Measurements from ENCODE around the gene RPL4. TPM values are rescaled to one million over a fixed set of nuclear protein-coding genes. Genes with fewer than 3 reads are reported as not detected.

RPL4 gene
- polyA plus RNA-seq, 2 donors, result 2,290 to 3,299 TPM

DNA sequence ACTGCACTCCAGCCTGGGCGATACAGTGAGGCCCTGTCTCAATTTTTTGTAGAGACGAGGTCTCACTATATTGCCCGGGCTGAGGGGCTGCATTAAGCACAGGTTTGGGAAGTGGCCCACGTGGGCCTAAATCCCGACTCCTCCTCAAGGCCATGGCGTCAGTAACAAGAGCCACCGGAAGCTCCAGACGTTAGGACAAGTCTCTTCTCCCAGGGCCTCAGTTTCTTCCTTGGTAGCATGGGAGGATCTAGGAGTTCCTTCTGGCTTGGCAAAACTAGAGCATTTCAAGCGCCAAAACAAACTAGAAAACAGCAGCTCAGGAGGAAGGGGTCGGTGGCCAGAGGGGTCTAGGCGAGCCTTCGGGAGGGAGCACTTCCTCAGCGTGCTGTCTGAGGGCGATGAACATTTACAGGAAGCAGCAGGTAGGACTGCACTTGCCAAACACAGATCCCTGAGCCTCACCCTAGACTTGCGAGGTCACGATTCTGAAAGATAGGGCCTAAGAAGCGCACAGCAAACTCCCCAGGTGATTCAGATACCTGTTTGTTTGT, 7.6 kb downstream of the RPL4 start:
- H3K4me3 ChIP-seq (ENCODE audit: low read depth in 1 of 2, low read length in 2 of 2), result peak overlapping the region; percentile 73 to 85
- peaks cover 9 to 26% of the 10 kb centered on the region in 2 donors for H3K36me3 ChIP-seq (ENCODE audit: control insufficient read depth in 2 of 2, insufficient read depth in 2 of 2, low read length in 1 of 2)
- peaks cover 0 to 5% of the 10 kb centered on the region in 2 donors for H3K4me1 ChIP-seq (ENCODE audit: control insufficient read depth in 2 of 2, insufficient read depth in 2 of 2, low read length in 1 of 2)
- 12 to 16% methylated on average over 17 of the region's 17 CpGs for WGBS, 2 donors
- H3K27ac ChIP-seq (ENCODE audit: low read depth in 2 of 2, low read length in 1 of 2), result peak overlapping the region; percentile 95 to 97
- no peaks in the 10 kb centered on the region for H3K9me3 ChIP-seq (ENCODE audit: control insufficient read depth in 2 of 2, insufficient read depth in 1 of 2, low read depth in 1 of 2, low read length in 1 of 2)
- H3K27me3 ChIP-seq (ENCODE audit: control insufficient read depth in 1 of 2, insufficient read depth in 2 of 2, low read length in 2 of 2), result no peaks in the 10 kb centered on the region

DNA sequence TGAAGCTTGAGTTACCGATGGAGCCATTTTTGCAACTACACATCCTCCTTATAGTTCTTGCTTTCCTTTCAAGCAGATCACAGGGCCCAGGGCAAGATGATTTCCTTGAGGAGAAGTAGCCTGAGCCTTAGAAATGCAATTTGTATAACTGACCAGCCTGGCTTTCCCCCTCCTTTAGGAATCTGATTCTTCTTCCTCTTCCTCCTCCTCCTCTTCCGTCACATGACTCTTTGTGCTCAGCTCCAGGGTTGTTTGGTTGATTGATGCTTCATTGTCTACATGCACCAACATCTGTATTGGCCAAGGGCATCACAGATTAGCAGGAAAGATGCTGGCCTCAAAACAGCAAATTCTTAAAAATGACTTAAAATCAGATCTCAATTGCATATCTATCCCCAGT, 10.4 kb downstream of the RPL4 start:
- no peaks in the 10 kb centered on the region for H3K9me3 ChIP-seq (ENCODE audit: control insufficient read depth in 2 of 2, insufficient read depth in 1 of 2, low read depth in 1 of 2, low read length in 1 of 2)
- WGBS, 2 donors, result 84 to 88% methylated on average over 2 of the region's 2 CpGs
- H3K27ac ChIP-seq (ENCODE audit: low read depth in 2 of 2, low read length in 1 of 2), result no peak overlapping the region
- peaks cover 2 to 5% of the 10 kb centered on the region in 2 donors for H3K4me1 ChIP-seq (ENCODE audit: control insufficient read depth in 2 of 2, insufficient read depth in 2 of 2, low read length in 1 of 2)
- peaks cover 16 to 17% of the 10 kb centered on the region in 2 donors for H3K36me3 ChIP-seq (ENCODE audit: control insufficient read depth in 2 of 2, insufficient read depth in 2 of 2, low read length in 1 of 2)
- no peak overlapping the region for H3K4me3 ChIP-seq (ENCODE audit: low read depth in 1 of 2, low read length in 2 of 2)
- H3K27me3 ChIP-seq (ENCODE audit: control insufficient read depth in 1 of 2, insufficient read depth in 2 of 2, low read length in 2 of 2), result no peaks in the 10 kb centered on the region

DNA sequence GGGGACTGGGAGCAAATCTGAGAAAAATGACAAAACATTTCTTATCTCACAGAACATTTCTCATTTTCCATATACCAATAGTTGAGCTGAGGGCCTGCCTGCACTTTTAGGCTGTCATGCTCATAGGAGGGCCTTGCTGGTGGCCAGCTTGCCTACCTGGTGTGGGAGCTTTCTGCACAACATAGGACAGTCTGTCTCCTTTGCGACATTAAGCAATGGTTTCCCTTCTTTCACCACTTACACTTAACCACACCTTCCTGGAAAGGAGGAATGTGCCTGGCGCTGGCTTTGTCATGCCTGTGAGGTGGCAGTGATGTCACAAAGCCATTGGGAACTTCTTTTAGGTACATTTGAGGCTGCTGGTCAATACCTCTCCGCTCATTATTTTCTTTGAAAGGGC, 12.8 kb downstream of the RPL4 start:
- Histone ChIP-seq H3K27ac (ENCODE audit: low read depth in 2 of 2, low read length in 1 of 2) (no peak overlapping the region), H3K36me3 (ENCODE audit: control insufficient read depth in 2 of 2, insufficient read depth in 2 of 2, low read length in 1 of 2) (peaks cover 17 to 21% of the 10 kb centered on the region in 2 donors), H3K27me3 (ENCODE audit: control insufficient read depth in 1 of 2, insufficient read depth in 2 of 2, low read length in 2 of 2) (no peaks in the 10 kb centered on the region), H3K4me3 (ENCODE audit: low read depth in 1 of 2, low read length in 2 of 2) (no peak overlapping the region), H3K9me3 (ENCODE audit: control insufficient read depth in 2 of 2, insufficient read depth in 1 of 2, low read depth in 1 of 2, low read length in 1 of 2) (no peaks in the 10 kb centered on the region), H3K4me1 (ENCODE audit: control insufficient read depth in 2 of 2, insufficient read depth in 2 of 2, low read length in 1 of 2) (peaks cover 2 to 4% of the 10 kb centered on the region in 2 donors)
- WGBS, 2 donors, result 86 to 91% methylated on average over 3 of the region's 3 CpGs

DNA sequence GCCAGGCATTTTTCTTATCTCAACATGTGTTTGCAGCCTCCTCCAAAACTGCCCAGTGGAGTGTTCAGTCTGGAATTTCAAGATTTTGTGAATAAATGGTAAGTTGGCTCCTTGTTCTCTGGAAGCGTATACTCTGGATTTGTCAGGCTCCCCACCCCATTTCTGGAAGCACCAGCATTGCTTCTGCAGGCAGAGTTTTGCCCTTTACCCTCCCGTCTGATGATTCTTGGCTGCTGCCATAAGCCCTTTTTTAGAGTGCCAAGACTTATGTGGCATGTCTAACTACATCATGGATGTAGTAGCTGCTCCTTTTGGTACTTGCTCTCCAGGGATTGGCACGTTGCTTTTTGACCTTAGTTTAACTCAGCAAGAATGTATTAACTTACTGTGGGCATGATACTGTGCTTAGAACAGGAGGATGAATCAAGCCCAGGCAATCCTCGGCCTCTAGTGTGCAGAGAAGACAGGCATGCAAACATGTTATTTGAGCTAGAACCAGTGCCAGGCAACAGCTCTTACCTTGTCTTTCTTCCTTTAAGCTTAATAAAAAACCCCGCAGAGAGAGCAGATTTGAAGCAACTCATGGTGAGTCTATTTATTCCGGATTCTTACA, 15.4 kb downstream of the RPL4 start:
- H3K4me3 ChIP-seq (ENCODE audit: low read depth in 1 of 2, low read length in 2 of 2), result no peak overlapping the region
- H3K27me3 ChIP-seq (ENCODE audit: control insufficient read depth in 1 of 2, insufficient read depth in 2 of 2, low read length in 2 of 2), result no peaks in the 10 kb centered on the region
- peaks cover 18 to 26% of the 10 kb centered on the region in 2 donors for H3K36me3 ChIP-seq (ENCODE audit: control insufficient read depth in 2 of 2, insufficient read depth in 2 of 2, low read length in 1 of 2)
- no peaks in the 10 kb centered on the region for H3K9me3 ChIP-seq (ENCODE audit: control insufficient read depth in 2 of 2, insufficient read depth in 1 of 2, low read depth in 1 of 2, low read length in 1 of 2)
- no peak overlapping the region for H3K27ac ChIP-seq (ENCODE audit: low read depth in 2 of 2, low read length in 1 of 2)
- WGBS, 2 donors, result 49 to 59% methylated on average over 6 of the region's 6 CpGs
- peaks cover 0 to 2% of the 10 kb centered on the region in 2 donors for H3K4me1 ChIP-seq (ENCODE audit: control insufficient read depth in 2 of 2, insufficient read depth in 2 of 2, low read length in 1 of 2)

DNA sequence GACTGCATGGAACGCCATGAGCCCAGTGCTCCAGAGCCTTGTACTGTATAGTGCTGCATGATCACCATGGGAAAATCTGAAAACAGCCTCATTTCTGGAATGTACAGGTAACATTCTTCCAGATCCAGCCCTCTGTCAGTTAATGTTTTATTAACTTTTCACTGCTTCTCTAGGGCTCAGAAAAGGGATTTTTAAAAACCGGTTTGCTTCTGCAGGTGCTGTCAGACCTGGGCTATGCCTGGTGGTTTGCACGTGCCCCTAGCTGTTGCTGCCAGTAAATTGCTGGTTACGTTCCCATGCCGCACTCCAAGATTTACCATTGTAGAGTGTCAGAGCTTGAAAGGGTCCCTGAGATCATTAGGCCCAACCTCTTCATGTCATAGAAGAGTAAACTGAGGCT, 16.1 kb downstream of the RPL4 start:
- no peaks in the 10 kb centered on the region for H3K9me3 ChIP-seq (ENCODE audit: control insufficient read depth in 2 of 2, insufficient read depth in 1 of 2, low read depth in 1 of 2, low read length in 1 of 2)
- no peaks in the 10 kb centered on the region for H3K27me3 ChIP-seq (ENCODE audit: control insufficient read depth in 1 of 2, insufficient read depth in 2 of 2, low read length in 2 of 2)
- no peak overlapping the region for H3K27ac ChIP-seq (ENCODE audit: low read depth in 2 of 2, low read length in 1 of 2)
- H3K4me1 ChIP-seq (ENCODE audit: control insufficient read depth in 2 of 2, insufficient read depth in 2 of 2, low read length in 1 of 2), result peaks cover 0 to 2% of the 10 kb centered on the region in 2 donors
- peaks cover 16 to 23% of the 10 kb centered on the region in 2 donors for H3K36me3 ChIP-seq (ENCODE audit: control insufficient read depth in 2 of 2, insufficient read depth in 2 of 2, low read length in 1 of 2)
- 87 to 90% methylated on average over 5 of the region's 5 CpGs for WGBS, 2 donors
- no peak overlapping the region for H3K4me3 ChIP-seq (ENCODE audit: low read depth in 1 of 2, low read length in 2 of 2)

DNA sequence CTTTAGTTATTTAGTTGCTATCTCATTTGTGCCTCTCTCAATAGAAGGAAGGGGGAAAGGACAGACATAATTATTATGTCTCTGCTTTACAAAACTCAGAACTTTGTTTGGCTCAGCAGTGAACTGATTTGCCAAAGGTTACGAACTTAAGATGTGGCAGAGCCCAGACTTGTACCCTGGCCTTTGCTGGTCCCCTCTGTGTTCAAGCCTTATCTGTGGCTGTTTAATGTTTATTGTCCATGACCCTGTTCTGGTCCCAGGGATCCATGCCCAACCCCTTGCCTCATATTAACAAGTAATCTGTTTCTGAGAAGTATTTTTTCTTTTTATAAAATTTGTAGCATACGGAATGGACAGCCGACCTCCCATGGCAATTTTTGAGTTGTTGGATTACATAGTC, 17.8 kb downstream of the RPL4 start:
- WGBS, 2 donors, result 94 to 96% methylated on average over 3 of the region's 3 CpGs
- Histone ChIP-seq H3K9me3 (ENCODE audit: control insufficient read depth in 2 of 2, insufficient read depth in 1 of 2, low read depth in 1 of 2, low read length in 1 of 2) (no peaks in the 10 kb centered on the region), H3K27ac (ENCODE audit: low read depth in 2 of 2, low read length in 1 of 2) (no peak overlapping the region), H3K4me1 (ENCODE audit: control insufficient read depth in 2 of 2, insufficient read depth in 2 of 2, low read length in 1 of 2) (peaks cover 0 to 4% of the 10 kb centered on the region in 2 donors), H3K4me3 (ENCODE audit: low read depth in 1 of 2, low read length in 2 of 2) (no peak overlapping the region), H3K36me3 (ENCODE audit: control insufficient read depth in 2 of 2, insufficient read depth in 2 of 2, low read length in 1 of 2) (peaks cover 15 to 31% of the 10 kb centered on the region in 2 donors), H3K27me3 (ENCODE audit: control insufficient read depth in 1 of 2, insufficient read depth in 2 of 2, low read length in 2 of 2) (no peaks in the 10 kb centered on the region)

DNA sequence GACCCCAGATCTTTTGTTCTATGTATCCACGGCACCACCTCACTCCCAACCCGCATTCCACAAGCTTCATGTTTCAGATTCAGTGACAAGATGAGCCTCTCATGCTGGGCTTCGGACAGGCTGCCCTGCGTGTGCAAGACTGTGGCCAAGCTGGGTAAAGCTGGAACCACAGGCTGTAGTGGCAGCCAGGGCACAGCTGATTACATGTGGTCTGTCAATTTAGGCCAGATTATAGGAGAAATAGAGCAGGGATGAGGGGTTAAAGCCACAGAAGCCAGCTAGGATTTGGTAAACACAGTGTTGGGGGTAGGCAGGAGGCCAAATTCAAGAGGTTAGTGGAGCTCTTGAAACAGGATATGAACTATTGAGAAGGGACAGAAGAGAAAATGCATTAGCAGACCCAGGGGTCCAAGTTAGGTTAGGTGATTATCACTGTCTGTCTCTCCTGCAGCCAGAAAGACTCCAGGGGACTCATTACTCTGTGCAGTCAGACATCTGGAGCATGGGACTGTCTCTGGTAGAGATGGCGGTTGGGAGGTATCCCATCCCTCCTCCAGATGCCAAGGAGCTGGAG, 20.0 kb downstream of the RPL4 start:
- H3K27me3 ChIP-seq (ENCODE audit: control insufficient read depth in 1 of 2, insufficient read depth in 2 of 2, low read length in 2 of 2), result no peaks in the 10 kb centered on the region
- WGBS, 2 donors, result 91 to 94% methylated on average over 5 of the region's 5 CpGs

DNA sequence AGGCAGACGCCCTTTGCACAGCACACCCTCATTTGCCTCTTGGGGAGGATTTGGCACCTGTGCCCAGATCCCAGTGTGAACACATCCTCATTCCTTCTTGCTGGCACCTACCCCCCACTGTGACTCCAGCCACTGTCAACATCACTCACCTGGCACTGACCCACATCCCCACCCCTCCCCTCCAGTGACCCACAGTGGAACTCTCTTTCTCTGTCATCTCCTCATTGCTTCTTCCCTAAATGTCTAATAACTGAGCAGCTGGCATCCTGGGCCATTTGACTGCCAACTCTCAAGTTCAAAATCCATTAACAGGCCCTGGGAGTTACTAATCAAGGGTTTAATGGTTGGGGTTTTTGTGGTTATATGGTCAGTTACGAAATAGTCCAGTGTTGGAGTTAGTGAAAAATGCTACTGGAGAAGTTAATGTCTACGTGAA, 21.5 kb downstream of the RPL4 start:
- H3K27me3 ChIP-seq (ENCODE audit: control insufficient read depth in 1 of 2, insufficient read depth in 2 of 2, low read length in 2 of 2), result no peaks in the 10 kb centered on the region
- peaks cover 0 to 3% of the 10 kb centered on the region in 2 donors for H3K4me1 ChIP-seq (ENCODE audit: control insufficient read depth in 2 of 2, insufficient read depth in 2 of 2, low read length in 1 of 2)
- WGBS, 2 donors, result 60 to 78% methylated on average over 3 of the region's 3 CpGs
- H3K4me3 ChIP-seq (ENCODE audit: low read depth in 1 of 2, low read length in 2 of 2), result no peak overlapping the region
- H3K9me3 ChIP-seq (ENCODE audit: control insufficient read depth in 2 of 2, insufficient read depth in 1 of 2, low read depth in 1 of 2, low read length in 1 of 2), result no peaks in the 10 kb centered on the region
- peaks cover 2 to 25% of the 10 kb centered on the region in 2 donors for H3K36me3 ChIP-seq (ENCODE audit: control insufficient read depth in 2 of 2, insufficient read depth in 2 of 2, low read length in 1 of 2)
- H3K27ac ChIP-seq (ENCODE audit: low read depth in 2 of 2, low read length in 1 of 2), result peak overlapping the region in 1 of 2 donors; percentile 11

More for the DNA sequence above, 20.0 kb downstream of the RPL4 start:
- H3K9me3 ChIP-seq (ENCODE audit: control insufficient read depth in 2 of 2, insufficient read depth in 1 of 2, low read depth in 1 of 2, low read length in 1 of 2), result no peaks in the 10 kb centered on the region
- H3K4me1 ChIP-seq (ENCODE audit: control insufficient read depth in 2 of 2, insufficient read depth in 2 of 2, low read length in 1 of 2), result peaks cover 0 to 3% of the 10 kb centered on the region in 2 donors
- peaks cover 2 to 28% of the 10 kb centered on the region in 2 donors for H3K36me3 ChIP-seq (ENCODE audit: control insufficient read depth in 2 of 2, insufficient read depth in 2 of 2, low read length in 1 of 2)
- H3K4me3 ChIP-seq (ENCODE audit: low read depth in 1 of 2, low read length in 2 of 2), result no peak overlapping the region
- H3K27ac ChIP-seq (ENCODE audit: low read depth in 2 of 2, low read length in 1 of 2), result no peak overlapping the region

DNA sequence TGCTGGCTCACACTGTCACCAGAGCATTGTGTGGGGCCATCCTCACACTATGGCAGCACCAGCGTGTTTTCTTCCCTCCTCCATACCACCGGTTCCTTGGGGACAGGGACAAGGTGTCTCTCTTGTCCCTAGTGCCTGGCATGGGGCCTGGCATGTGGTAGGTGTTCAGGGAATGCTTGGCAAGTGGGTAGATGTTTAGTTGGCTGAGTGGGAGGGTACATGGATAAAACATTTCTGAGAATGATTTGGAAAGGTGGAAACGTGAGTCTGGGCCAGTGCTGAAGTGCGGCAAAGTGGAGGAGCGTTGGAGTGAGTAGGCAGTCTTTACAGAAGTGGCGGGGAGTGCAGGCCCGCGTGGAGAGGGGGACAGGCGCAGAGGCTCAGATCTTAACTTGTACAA, 22.1 kb downstream of the RPL4 start:
- H3K9me3 ChIP-seq (ENCODE audit: control insufficient read depth in 2 of 2, insufficient read depth in 1 of 2, low read depth in 1 of 2, low read length in 1 of 2), result no peaks in the 10 kb centered on the region
- H3K27me3 ChIP-seq (ENCODE audit: control insufficient read depth in 1 of 2, insufficient read depth in 2 of 2, low read length in 2 of 2), result no peaks in the 10 kb centered on the region
- 91 to 93% methylated on average over 9 of the region's 9 CpGs for WGBS, 2 donors
- H3K4me3 ChIP-seq (ENCODE audit: low read depth in 1 of 2, low read length in 2 of 2), result no peak overlapping the region
- H3K36me3 ChIP-seq (ENCODE audit: control insufficient read depth in 2 of 2, insufficient read depth in 2 of 2, low read length in 1 of 2), result peaks cover 2 to 26% of the 10 kb centered on the region in 2 donors
- H3K4me1 ChIP-seq (ENCODE audit: control insufficient read depth in 2 of 2, insufficient read depth in 2 of 2, low read length in 1 of 2), result peaks cover 0 to 3% of the 10 kb centered on the region in 2 donors
- peak overlapping the region in 1 of 2 donors; percentile 11 for H3K27ac ChIP-seq (ENCODE audit: low read depth in 2 of 2, low read length in 1 of 2)

Data from esophagus (tissue), 2 donors.